SK-N-SH (cell line): ENCODE results near the gene CGN. TPM values are rescaled to one million over a fixed set of nuclear protein-coding genes. Genes with fewer than 3 reads are reported as not detected.

Experiments used
- CTCF ChIA-PET: fragments of 300-600, 350-600 bp; formaldehyde crosslinking; extraction: SDS; loops from one replicate; lab custom pipeline; 2021; lab: Yijun Ruan, JAX
- POLR2A ChIA-PET: fragments of 350-600 bp; sonication (Branson Sonifier 250); formaldehyde crosslinking; extraction: SDS; loops from one replicate; lab custom pipeline; 2020; ENCODE audit warnings: antibody characterized with exemption, inconsistent platforms; lab: Yijun Ruan, JAX
- DNase-seq: peaks from one replicate; pipeline ENCODE4 v3.0.0; 2012
- H2AFZ ChIP-seq: fragments of 200-600 bp; sonication (generic); 2 replicates; pipeline ENCODE4 v1.8.1; 2016; ENCODE audit warnings: antibody characterized with exemption, mild to moderate bottlenecking, low read depth
- H3F3A ChIP-seq: fragments of 200-600 bp; sonication (generic); replicated peaks from 2 replicates; pipeline ENCODE3; 2016; ENCODE audit warnings: antibody characterized with exemption, mild to moderate bottlenecking; ENCODE audit not compliant: insufficient read depth
- H3K27ac ChIP-seq, 2 experiments: fragments of 200-500 bp in 1 of 2; fragments of 200-600 bp in 1 of 2; sonication (Bioruptor generic) in 1 of 2; sonication (generic), shearing (Covaris generic) in 1 of 2; 2 replicates each; pipeline versions ENCODE4 v1.5.1 to v1.6.1; 2014 to 2016; ENCODE audit warnings: low read depth in 2 of 2, inconsistent platforms in 1 of 2, low read length in 1 of 2, mild to moderate bottlenecking in 1 of 2, mixed read lengths in 1 of 2
- H3K27me3 ChIP-seq: fragments of 200-600 bp; sonication (generic), shearing (Covaris generic); 2 replicates; pipeline ENCODE4 v1.6.1; 2016; ENCODE audit warnings: mixed run types; ENCODE audit not compliant: insufficient read depth
- H3K36me3 ChIP-seq, 2 experiments: fragments of 200-500 bp in 1 of 2; fragments of 200-600 bp in 1 of 2; sonication (Bioruptor generic) in 1 of 2; sonication (generic) in 1 of 2; replicated peaks in 1 of 2; 2 replicates each; pipeline versions ENCODE3 to v1.5.1; 2014 to 2016; ENCODE audit warnings: low read length in 1 of 2, mild to moderate bottlenecking in 1 of 2; ENCODE audit not compliant: insufficient read depth in 2 of 2, control insufficient read depth in 1 of 2
- H3K4me1 ChIP-seq, 2 experiments: fragments of 200-500 bp in 1 of 2; fragments of 200-600 bp in 1 of 2; sonication (Bioruptor generic) in 1 of 2; sonication (generic), shearing (Covaris generic) in 1 of 2; 2 replicates each; pipeline versions ENCODE4 v1.5.1 to v1.6.1; 2014 to 2016; ENCODE audit warnings: low read depth in 1 of 2, low read length in 1 of 2, mixed run types in 1 of 2; ENCODE audit not compliant: insufficient read depth in 2 of 2, control insufficient read depth in 1 of 2
- H3K4me2 ChIP-seq: fragments of 200-600 bp; sonication (generic), shearing (Covaris generic); 2 replicates; pipeline ENCODE4 v1.6.1; 2017; ENCODE audit warnings: mixed run types
- H3K4me3 ChIP-seq, 2 experiments: fragments of 200-500 bp in 1 of 2; fragments of 200-600 bp in 1 of 2; sonication (Bioruptor generic) in 1 of 2; sonication (generic), shearing (Covaris generic) in 1 of 2; 2 replicates each; pipeline versions ENCODE4 v1.5.1 to v1.8.1; 2014 to 2016; ENCODE audit warnings: low read depth in 2 of 2, inconsistent platforms in 1 of 2, low read length in 1 of 2, mild to moderate bottlenecking in 1 of 2, mixed read lengths in 1 of 2, moderate library complexity in 1 of 2
- H3K79me2 ChIP-seq: fragments of 200-600 bp; sonication (generic); 2 replicates; pipeline ENCODE4 v1.8.1; 2017; ENCODE audit warnings: mild to moderate bottlenecking; ENCODE audit not compliant: insufficient read depth
- H3K9ac ChIP-seq: fragments of 200-600 bp; sonication (generic); 2 replicates; pipeline ENCODE4 v1.6.1; 2017; ENCODE audit warnings: mixed run types
- H3K9me2 ChIP-seq: fragments of 200-600 bp; sonication (generic); 2 replicates; pipeline ENCODE4 v1.6.1; 2017; ENCODE audit warnings: mixed run types
- H3K9me3 ChIP-seq: fragments of 200-600 bp; sonication (generic); 2 replicates; pipeline ENCODE4 v1.6.1; 2017; ENCODE audit warnings: mixed run types, mild to moderate bottlenecking, moderate library complexity
- H4K20me1 ChIP-seq: fragments of 200-600 bp; sonication (generic); 2 replicates; pipeline ENCODE4 v1.6.1; 2017; ENCODE audit warnings: mild to moderate bottlenecking, mixed run types; ENCODE audit not compliant: insufficient read depth
- CHD2 ChIP-seq: fragments of 150-350 bp; IDR thresholded peaks from 2 replicates; pipeline ENCODE4 v1.6.1; 2018; ENCODE audit warnings: low read length; ENCODE audit not compliant: partially characterized antibody
- EP300 ChIP-seq, 2 experiments: IDR thresholded peaks; 2 replicates each; pipeline versions ENCODE4 v1.4.0 to v1.6.1; 2012; ENCODE audit warnings: borderline replicate concordance in 1 of 2, low read depth in 1 of 2, low read length in 1 of 2
- FOXJ3 ChIP-seq: sonication (generic); formaldehyde crosslinking; IDR thresholded peaks from 2 replicates; pipeline ENCODE4 v1.5.1; 2020; ENCODE audit warnings: mild to moderate bottlenecking, missing genetic modification reagents
- GABPA ChIP-seq: IDR thresholded peaks from 2 replicates; pipeline ENCODE4 v1.4.0; 2012; ENCODE audit warnings: low read depth, mild to moderate bottlenecking
- JUND ChIP-seq: IDR thresholded peaks from 2 replicates; pipeline ENCODE4 v1.4.0; 2012
- MEF2A ChIP-seq: IDR thresholded peaks from 2 replicates; pipeline ENCODE4 v1.4.0; 2012; ENCODE audit warnings: low read depth, borderline replicate concordance
- NFIC ChIP-seq: IDR thresholded peaks from 2 replicates; pipeline ENCODE4 v1.4.0; 2012; ENCODE audit warnings: borderline replicate concordance
- NRF1 ChIP-seq: IDR thresholded peaks from 2 replicates; pipeline ENCODE4 v1.6.1; 2012; ENCODE audit warnings: low read depth, mild to moderate bottlenecking, low read length
- POLR2AphosphoS5 ChIP-seq: IDR thresholded peaks from 2 replicates; pipeline ENCODE4 v1.6.1; 2012; ENCODE audit warnings: low read depth, low read length
- RXRA ChIP-seq: IDR thresholded peaks from 2 replicates; pipeline ENCODE4 v1.4.0; 2012; ENCODE audit warnings: low read depth, mild to moderate bottlenecking, borderline replicate concordance
- SMC3 ChIP-seq: IDR thresholded peaks from 2 replicates; pipeline ENCODE4 v1.6.1; 2012; ENCODE audit warnings: low read depth, low read length, improper control_type of control experiment
- TAF1 ChIP-seq: IDR thresholded peaks from 2 replicates; pipeline ENCODE4 v1.6.1; 2012; ENCODE audit warnings: low read depth, mild to moderate bottlenecking, low read length, moderate library complexity, borderline replicate concordance
- WGBS: methylation state at CpG from one replicate; pipeline ENCODE4 v1.1.6; 2017; ENCODE audit warnings: low lambda C conversion rate; 5-methylcytosine and 5-hydroxymethylcytosine counted together
- polyA plus RNA-seq, 3 experiments: library from polyadenylated mRNA; depleted of rRNA; stranded (reverse); fragments of >200 nt; gene quantifications; 2 replicates each; pipeline ENCODE4 v1.2.3, GENCODE V29; 2012
- TF ChIP-seq, protein P1 (sequence below): IDR thresholded peaks from 2 replicates; pipeline ENCODE4; 2012
- TF ChIP-seq, protein P2 (sequence below): fragments of 150-350 bp; IDR thresholded peaks from 2 replicates; pipeline ENCODE4 v1.6.1; 2016; ENCODE audit warnings: mild to moderate bottlenecking, low read depth, low read length
- TF ChIP-seq, protein P3 (sequence below): IDR thresholded peaks from 2 replicates; pipeline ENCODE4 v1.4.0; 2012; ENCODE audit warnings: low read depth
- TF ChIP-seq, protein P4 (sequence below): IDR thresholded peaks from 2 replicates; pipeline ENCODE4 v1.4.0; 2012; ENCODE audit warnings: low read depth, borderline replicate concordance
- TF ChIP-seq, protein P5 (sequence below): IDR thresholded peaks from 2 replicates; pipeline ENCODE4 v1.6.1; 2012; ENCODE audit warnings: mild to moderate bottlenecking, low read depth, low read length, moderate library complexity
- TF ChIP-seq, protein P6 (sequence below): fragments of 150-350 bp; IDR thresholded peaks from 2 replicates; pipeline ENCODE4 v1.6.1; 2017; ENCODE audit warnings: antibody characterized with exemption, low read length, low read depth, borderline replicate concordance

The CGN gene
- polyA plus RNA-seq, 1 of the 3 experiments (the other 2 are of a cell fraction): 0.36 TPM

DNA sequence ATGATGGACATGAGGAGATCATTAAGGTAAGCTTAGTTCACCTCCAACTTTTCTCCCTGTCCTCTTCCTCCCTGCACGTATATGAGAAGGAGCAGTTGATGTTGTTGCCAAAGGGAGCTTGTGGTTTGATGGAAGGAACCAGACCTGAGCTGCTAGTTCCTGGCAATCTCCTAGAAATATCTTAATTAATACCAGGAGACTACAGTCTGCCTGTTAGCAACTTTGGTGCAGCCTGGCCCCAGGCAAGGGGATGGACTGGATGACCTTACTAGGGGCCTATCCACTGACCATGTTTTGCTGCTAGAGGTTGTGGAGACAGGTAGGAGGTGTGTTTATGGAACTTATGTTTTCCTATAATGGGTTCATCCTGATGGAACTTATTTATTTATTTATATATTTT is 51.5 kb downstream of the CGN start (continued):
- TF ChIP-seq POLR2AphosphoS5 (no peak), FOXJ3 (CRISPR knock-in tag) (0 out of 2 replicates have a peak, but pooled peaks have one; percentile 21), CHD2 (peak; percentile 24)
- TF ChIP-seq, protein P1, sequence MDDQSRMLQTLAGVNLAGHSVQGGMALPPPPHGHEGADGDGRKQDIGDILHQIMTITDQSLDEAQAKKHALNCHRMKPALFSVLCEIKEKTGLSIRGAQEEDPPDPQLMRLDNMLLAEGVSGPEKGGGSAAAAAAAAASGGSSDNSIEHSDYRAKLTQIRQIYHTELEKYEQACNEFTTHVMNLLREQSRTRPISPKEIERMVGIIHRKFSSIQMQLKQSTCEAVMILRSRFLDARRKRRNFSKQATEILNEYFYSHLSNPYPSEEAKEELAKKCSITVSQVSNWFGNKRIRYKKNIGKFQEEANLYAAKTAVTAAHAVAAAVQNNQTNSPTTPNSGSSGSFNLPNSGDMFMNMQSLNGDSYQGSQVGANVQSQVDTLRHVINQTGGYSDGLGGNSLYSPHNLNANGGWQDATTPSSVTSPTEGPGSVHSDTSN: no peak
- TF ChIP-seq, protein P2, sequence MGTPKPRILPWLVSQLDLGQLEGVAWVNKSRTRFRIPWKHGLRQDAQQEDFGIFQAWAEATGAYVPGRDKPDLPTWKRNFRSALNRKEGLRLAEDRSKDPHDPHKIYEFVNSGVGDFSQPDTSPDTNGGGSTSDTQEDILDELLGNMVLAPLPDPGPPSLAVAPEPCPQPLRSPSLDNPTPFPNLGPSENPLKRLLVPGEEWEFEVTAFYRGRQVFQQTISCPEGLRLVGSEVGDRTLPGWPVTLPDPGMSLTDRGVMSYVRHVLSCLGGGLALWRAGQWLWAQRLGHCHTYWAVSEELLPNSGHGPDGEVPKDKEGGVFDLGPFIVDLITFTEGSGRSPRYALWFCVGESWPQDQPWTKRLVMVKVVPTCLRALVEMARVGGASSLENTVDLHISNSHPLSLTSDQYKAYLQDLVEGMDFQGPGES: no peak
- TF ChIP-seq, all 33 proteins: peak for 5

DNA sequence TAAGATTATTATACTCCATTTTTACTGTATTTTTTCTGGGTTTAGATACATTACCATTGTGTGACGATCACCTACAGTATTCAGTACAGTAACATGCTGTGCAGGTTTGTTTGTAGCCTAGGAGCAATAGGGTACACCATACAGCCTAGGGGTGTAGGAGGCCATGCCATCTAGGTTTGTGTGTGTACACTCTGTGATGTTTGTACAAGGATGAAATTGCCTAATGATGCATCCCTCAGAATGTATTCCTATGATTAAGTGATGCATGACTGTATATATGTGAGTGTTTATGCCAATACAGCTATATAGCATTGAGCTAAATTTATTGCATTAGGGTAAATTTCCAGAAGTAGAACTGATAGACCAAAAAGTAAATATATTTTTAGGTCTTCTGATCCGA is 52.2 kb downstream of the CGN start:
- Histone ChIP-seq H3K9ac (no peak overlapping the region), H3K27ac (no peak overlapping the region), H3K79me2 (peaks cover 50% of the 10 kb centered on the region), H3K9me3 (no peaks in the 10 kb centered on the region), H3K27me3 (no peaks in the 10 kb centered on the region), H2AFZ (no peak overlapping the region), H4K20me1 (peaks cover 4% of the 10 kb centered on the region; the same call in 1 of the 2 replicates), H3F3A (no peaks in the 10 kb centered on the region), H3K36me3 (peaks cover 35 to 37% of the 10 kb centered on the region in 2 experiments), H3K9me2 (no peaks in the 10 kb centered on the region), H3K4me3 (no peak overlapping the region), H3K4me2 (no peak overlapping the region), H3K4me1 (peaks cover 0 to 16% of the 10 kb centered on the region in 2 experiments; a peak in 2 of 4 replicates)
- no peak for TF ChIP-seq EP300 (IDR thresholded peaks at IDR 0.05; ENCODE audit: borderline replicate concordance in 1 of 2, low read depth in 1 of 2, low read length in 1 of 2)
- no peak for TF ChIP-seq NRF1
- no peak for TF ChIP-seq TAF1
- TF ChIP-seq, protein P3, sequence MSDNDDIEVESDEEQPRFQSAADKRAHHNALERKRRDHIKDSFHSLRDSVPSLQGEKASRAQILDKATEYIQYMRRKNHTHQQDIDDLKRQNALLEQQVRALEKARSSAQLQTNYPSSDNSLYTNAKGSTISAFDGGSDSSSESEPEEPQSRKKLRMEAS: no peak
- TF ChIP-seq RXRA: no peak
- no peak for TF ChIP-seq GABPA
- no peak for TF ChIP-seq JUND
- TF ChIP-seq, protein P2: no peak
- TF ChIP-seq, protein P4, sequence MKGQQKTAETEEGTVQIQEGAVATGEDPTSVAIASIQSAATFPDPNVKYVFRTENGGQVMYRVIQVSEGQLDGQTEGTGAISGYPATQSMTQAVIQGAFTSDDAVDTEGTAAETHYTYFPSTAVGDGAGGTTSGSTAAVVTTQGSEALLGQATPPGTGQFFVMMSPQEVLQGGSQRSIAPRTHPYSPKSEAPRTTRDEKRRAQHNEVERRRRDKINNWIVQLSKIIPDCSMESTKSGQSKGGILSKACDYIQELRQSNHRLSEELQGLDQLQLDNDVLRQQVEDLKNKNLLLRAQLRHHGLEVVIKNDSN: no peak
- TF ChIP-seq SMC3: no peak
- TF ChIP-seq, protein P5, sequence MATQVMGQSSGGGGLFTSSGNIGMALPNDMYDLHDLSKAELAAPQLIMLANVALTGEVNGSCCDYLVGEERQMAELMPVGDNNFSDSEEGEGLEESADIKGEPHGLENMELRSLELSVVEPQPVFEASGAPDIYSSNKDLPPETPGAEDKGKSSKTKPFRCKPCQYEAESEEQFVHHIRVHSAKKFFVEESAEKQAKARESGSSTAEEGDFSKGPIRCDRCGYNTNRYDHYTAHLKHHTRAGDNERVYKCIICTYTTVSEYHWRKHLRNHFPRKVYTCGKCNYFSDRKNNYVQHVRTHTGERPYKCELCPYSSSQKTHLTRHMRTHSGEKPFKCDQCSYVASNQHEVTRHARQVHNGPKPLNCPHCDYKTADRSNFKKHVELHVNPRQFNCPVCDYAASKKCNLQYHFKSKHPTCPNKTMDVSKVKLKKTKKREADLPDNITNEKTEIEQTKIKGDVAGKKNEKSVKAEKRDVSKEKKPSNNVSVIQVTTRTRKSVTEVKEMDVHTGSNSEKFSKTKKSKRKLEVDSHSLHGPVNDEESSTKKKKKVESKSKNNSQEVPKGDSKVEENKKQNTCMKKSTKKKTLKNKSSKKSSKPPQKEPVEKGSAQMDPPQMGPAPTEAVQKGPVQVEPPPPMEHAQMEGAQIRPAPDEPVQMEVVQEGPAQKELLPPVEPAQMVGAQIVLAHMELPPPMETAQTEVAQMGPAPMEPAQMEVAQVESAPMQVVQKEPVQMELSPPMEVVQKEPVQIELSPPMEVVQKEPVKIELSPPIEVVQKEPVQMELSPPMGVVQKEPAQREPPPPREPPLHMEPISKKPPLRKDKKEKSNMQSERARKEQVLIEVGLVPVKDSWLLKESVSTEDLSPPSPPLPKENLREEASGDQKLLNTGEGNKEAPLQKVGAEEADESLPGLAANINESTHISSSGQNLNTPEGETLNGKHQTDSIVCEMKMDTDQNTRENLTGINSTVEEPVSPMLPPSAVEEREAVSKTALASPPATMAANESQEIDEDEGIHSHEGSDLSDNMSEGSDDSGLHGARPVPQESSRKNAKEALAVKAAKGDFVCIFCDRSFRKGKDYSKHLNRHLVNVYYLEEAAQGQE: no peak
- TF ChIP-seq NFIC: no peak
- TF ChIP-seq MEF2A: no peak
- TF ChIP-seq, protein P6, sequence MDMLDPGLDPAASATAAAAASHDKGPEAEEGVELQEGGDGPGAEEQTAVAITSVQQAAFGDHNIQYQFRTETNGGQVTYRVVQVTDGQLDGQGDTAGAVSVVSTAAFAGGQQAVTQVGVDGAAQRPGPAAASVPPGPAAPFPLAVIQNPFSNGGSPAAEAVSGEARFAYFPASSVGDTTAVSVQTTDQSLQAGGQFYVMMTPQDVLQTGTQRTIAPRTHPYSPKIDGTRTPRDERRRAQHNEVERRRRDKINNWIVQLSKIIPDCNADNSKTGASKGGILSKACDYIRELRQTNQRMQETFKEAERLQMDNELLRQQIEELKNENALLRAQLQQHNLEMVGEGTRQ: no peak
- no peak for DNase-seq
- POLR2A ChIA-PET: no interaction called here
- WGBS: 58% methylated on average over 2 of the region's 2 CpGs
- CTCF ChIA-PET: interaction anchor here (1.3 kb wide), 1 partner anchor 22 kb away, joined by 5 read pairs; no protein-coding TSS in a partner anchor
